Measurements from ENCODE around the gene RTN4. TPM values are rescaled to one million over a fixed set of nuclear protein-coding genes. Genes with fewer than 3 reads are reported as not detected.
A peak's percentile ranks its signal among the peaks of the same experiment; 100 is the strongest.

The RTN4 gene
- total and polyA plus RNA-seq, 2 of the 4 experiments (the other 2 are of a cell fraction) = 77.8 to 588 TPM

GRCh38 chr2:55010915-55011314, 39.3 kb downstream of the RTN4 start:
- Histone ChIP-seq H2BK5ac (ENCODE audit: low read depth, low read length, poor library complexity, severe bottlenecking) (no peak overlapping the region), H2AK9ac (replicated peaks; ENCODE audit: low read depth, low read length, poor library complexity) (no peak overlapping the region), H3K4me2 (ENCODE audit: low read depth, low read length) (peak overlapping the region; percentile 59; the same call in 1 of the 2 replicates), H4K8ac (ENCODE audit: low read depth in 2 of 2, low read length in 2 of 2) (no peak overlapping the region), H3K23ac (ENCODE audit: low read depth, low read length) (no peak overlapping the region), H3K4ac (ENCODE audit: low read depth, low read length) (no peak overlapping the region), H3K4me3 (ENCODE audit: insufficient read depth, low read depth, low read length) (no peak overlapping the region), H3K9ac (ENCODE audit: low read depth, low read length) (no peak overlapping the region), H3K56ac (ENCODE audit: extremely low read depth, insufficient read depth, low read length) (no peak overlapping the region), H3K9me3 (ENCODE audit: control insufficient read depth, insufficient read depth, low read length) (no peaks in the 10 kb centered on the region), H2BK15ac (ENCODE audit: low read depth, low read length) (no peak overlapping the region), H3K27ac (ENCODE audit: insufficient read depth, low read length) (no peak overlapping the region), H4K91ac (ENCODE audit: insufficient read depth, low read depth, low read length) (no peak overlapping the region), H3K36me3 (ENCODE audit: control insufficient read depth, insufficient read depth, low read length) (no peaks in the 10 kb centered on the region), H3K14ac (replicated peaks; ENCODE audit: low read depth, low read length) (no peak overlapping the region), H3K18ac (ENCODE audit: low read depth, low read length) (no peak overlapping the region), H3K4me1 (ENCODE audit: control insufficient read depth, insufficient read depth, low read length) (peaks cover 27% of the 10 kb centered on the region), H3K27me3 (ENCODE audit: control insufficient read depth, insufficient read depth, low read length) (no peaks in the 10 kb centered on the region), H2BK120ac (ENCODE audit: low read depth, low read length) (no peak overlapping the region), H2BK20ac (ENCODE audit: low read depth, low read length) (no peak overlapping the region), H4K20me1 (ENCODE audit: insufficient read depth, low read length) (peaks cover 96% of the 10 kb centered on the region), H2AK5ac (ENCODE audit: low read depth, low read length) (no peak overlapping the region), H3K9me1 (ENCODE audit: insufficient read depth, low read length) (peaks cover 5% of the 10 kb centered on the region), H4K5ac (ENCODE audit: low read depth, low read length) (no peak overlapping the region), H2AFZ (replicated peaks; ENCODE audit: low read length, poor library complexity) (no peak overlapping the region), H3K79me1 (ENCODE audit: low read depth in 1 of 2, low read length in 2 of 2) (peaks cover 0 to 16% of the 10 kb centered on the region in 2 experiments; a peak in 2 of 4 replicates)
- in situ Hi-C loops (cut with MboI; ENCODE audit: low sequenced_read_pairs) (no loop called here), intact Hi-C loops (cut with micrococcal nuclease) (no loop called here), dilution Hi-C loops (cut with HindIII; ENCODE audit: low sequenced_read_pairs, unreplicated experiment) (loop anchor here (25.0 kb wide), 1 partner anchor 151 kb away; no protein-coding TSS in a partner anchor)
- ChIA-PET POLR2A (ENCODE audit: unreplicated experiment) (no interaction called here), CTCF (interaction anchor here (0.9 kb wide), 1 partner anchor 11 kb away, joined by 3 read pairs; no protein-coding TSS in a partner anchor)
- DNase-seq (peak; percentile 32), ATAC-seq (ENCODE audit: low read depth) (peak; percentile 13; the same call in 1 of the 2 replicates)
- no TSS peak for BruUV-seq (replicated peaks)
- no peak for TF ChIP-seq MAFK (IDR thresholded peaks at IDR 0.05; ENCODE audit: low read depth, low read length)
- no peak for TF ChIP-seq BHLHE40 (IDR thresholded peaks at IDR 0.05; ENCODE audit: low read depth, low read length)
- no peak for TF ChIP-seq MXI1 (IDR thresholded peaks at IDR 0.05; ENCODE audit: borderline replicate concordance, low read depth, low read length)
- TF ChIP-seq CHD1 (IDR thresholded peaks at IDR 0.05; ENCODE audit: low read depth, low read length) = no peak
- TF ChIP-seq SMC3 (IDR thresholded peaks at IDR 0.05; ENCODE audit: low read depth, low read length) = no peak
- TF ChIP-seq NFE2L2 (IDR thresholded peaks at IDR 0.05; ENCODE audit: low read depth, low read length) = no peak
- peak; percentile 78 for TF ChIP-seq CEBPB (IDR thresholded peaks at IDR 0.05; ENCODE audit: low read depth, low read length)
- no peak for TF ChIP-seq FOS (IDR thresholded peaks at IDR 0.05; ENCODE audit: low read depth, low read length)
- no peak for TF ChIP-seq MAZ (IDR thresholded peaks at IDR 0.05; ENCODE audit: borderline replicate concordance, low read depth, low read length)
- peak; percentile 63 for TF ChIP-seq USF2 (IDR thresholded peaks at IDR 0.05; ENCODE audit: low read depth, low read length)
- TF ChIP-seq RFX5 (IDR thresholded peaks at IDR 0.05; ENCODE audit: low read depth, low read length) = no peak
- TF ChIP-seq, protein P1, sequence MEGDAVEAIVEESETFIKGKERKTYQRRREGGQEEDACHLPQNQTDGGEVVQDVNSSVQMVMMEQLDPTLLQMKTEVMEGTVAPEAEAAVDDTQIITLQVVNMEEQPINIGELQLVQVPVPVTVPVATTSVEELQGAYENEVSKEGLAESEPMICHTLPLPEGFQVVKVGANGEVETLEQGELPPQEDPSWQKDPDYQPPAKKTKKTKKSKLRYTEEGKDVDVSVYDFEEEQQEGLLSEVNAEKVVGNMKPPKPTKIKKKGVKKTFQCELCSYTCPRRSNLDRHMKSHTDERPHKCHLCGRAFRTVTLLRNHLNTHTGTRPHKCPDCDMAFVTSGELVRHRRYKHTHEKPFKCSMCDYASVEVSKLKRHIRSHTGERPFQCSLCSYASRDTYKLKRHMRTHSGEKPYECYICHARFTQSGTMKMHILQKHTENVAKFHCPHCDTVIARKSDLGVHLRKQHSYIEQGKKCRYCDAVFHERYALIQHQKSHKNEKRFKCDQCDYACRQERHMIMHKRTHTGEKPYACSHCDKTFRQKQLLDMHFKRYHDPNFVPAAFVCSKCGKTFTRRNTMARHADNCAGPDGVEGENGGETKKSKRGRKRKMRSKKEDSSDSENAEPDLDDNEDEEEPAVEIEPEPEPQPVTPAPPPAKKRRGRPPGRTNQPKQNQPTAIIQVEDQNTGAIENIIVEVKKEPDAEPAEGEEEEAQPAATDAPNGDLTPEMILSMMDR (conservative IDR thresholded peaks at IDR 0.05; ENCODE audit: low read depth, low read length) = no peak
- no peak for TF ChIP-seq POLR2A (IDR thresholded peaks at IDR 0.05; ENCODE audit: low read depth, low read length)
- no peak for TF ChIP-seq RAD21 (IDR thresholded peaks at IDR 0.05; ENCODE audit: low read length)
- no CpG with 5 or more reads among the region's 2 CpGs for WGBS, 2 experiments (ENCODE audit: extremely low coverage in 2 of 2, insufficient read length in 1 of 2)
